GM19023 (cell line): ENCODE measurements around the gene ZMYND11.
A peak's percentile ranks its signal among the peaks of the same experiment; 100 is the strongest.
"Not testable (repeated sequence)": the region's sequence is repeated elsewhere in the genome, so short reads cannot be mapped to it uniquely, and the experiment has no call there.

Experiments used
- ATAC-seq: cut with Tn5 transposase; IDR thresholded peaks from one replicate; pipeline ENCODE4 v1.9.1; 2021; ENCODE audit warnings: mild to moderate bottlenecking, moderate library complexity; ENCODE audit not compliant: unreplicated experiment

Gene ZMYND11

DNA sequence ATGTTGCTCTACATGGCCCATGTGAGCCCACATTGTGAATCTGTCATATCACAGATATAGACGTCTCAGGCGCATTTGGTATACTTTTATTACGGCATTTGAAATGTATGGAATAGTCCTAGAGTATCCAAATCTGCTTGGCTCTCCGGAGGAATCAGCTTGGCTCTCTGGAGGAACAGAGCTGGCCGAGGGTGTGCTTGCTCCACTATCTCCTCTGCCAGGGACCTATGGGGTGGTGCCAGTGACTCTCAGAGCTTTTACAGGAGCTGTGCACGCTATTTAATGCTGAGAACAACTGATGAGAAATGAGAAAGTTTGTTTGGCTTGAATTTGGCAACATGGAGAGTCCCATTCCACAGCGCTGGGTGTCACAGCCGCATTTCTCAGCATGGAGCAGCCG, 144.0 kb downstream of the ZMYND11 start:
- ATAC-seq, result no peak

DNA sequence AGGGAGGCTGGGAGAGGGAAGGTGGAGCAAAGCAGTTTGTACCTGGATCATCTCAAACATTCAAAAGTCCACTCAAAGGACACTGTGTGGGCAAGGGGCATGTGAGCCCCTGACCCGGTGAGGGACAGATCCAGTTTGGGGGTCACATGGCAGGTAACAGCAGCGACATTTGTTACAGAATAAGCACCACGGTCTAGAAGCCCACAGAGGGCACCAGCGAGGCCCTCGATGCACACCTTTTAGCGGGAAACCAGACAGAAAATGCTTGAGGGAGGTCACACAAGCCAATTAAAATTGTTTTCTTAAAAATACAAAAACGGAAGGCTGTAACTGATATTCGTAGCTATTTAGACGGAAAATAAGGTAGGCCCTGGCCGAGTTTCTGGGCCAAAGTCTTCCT, 144.4 kb downstream of the ZMYND11 start:
- ATAC-seq, result no peak

DNA sequence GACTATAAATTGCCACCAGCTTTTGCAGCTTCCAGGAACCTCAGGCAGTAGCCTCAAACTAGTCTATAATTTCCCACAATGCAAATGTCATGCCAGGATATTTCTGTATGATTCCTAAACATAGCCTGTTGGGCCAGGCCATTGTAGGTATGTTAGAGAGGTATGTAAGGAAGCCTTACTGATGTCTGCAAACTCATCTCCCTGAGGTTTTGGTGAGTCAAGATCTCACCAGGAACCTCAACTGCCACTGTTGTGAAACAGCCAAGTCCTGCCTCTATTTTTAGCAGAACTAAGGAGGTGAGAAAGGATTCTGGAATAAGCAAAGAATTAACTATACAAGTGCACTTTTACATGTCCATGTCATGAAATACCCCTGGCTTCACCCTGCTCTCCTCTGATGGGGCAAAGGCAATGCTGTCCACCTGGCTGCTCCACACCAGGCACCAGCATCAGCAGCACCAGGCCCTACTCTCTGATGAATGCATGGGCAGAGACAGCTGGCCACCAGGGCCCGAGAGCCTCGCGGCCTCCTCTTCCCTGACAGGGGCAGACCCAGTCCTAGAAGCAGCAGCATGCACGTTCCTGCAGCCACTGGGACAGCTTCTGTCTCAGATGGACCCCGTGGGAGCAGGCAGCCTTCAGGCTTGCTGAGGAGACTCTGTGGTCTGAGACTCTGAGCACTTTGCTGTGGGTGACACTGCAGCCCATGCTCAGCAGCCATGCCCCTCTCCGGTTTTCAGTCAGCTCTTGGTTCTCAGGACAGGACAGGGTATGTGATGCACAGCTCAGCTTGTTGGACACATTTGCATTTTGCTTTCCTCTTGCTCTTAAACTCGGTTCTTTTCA, 147.3 kb downstream of the ZMYND11 start:
- ATAC-seq, result no peak

DNA sequence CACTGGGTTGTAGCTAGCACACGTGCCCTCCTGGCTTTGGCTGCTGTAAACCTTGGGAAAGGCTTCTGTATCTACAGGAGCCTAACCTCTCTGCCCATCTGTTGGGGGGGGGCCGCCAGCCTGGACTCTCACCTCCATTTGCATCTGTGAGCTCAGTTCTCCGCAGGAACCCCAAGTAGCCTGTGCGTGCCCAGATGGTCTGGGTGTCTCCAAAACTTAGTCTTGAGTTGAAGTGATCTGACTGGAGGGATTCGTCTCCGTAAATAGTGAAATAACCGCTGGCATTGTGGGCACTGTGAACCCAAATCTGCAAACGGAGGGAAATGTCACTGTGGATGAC, 147.9 kb downstream of the ZMYND11 start:
- ATAC-seq, result no peak

DNA sequence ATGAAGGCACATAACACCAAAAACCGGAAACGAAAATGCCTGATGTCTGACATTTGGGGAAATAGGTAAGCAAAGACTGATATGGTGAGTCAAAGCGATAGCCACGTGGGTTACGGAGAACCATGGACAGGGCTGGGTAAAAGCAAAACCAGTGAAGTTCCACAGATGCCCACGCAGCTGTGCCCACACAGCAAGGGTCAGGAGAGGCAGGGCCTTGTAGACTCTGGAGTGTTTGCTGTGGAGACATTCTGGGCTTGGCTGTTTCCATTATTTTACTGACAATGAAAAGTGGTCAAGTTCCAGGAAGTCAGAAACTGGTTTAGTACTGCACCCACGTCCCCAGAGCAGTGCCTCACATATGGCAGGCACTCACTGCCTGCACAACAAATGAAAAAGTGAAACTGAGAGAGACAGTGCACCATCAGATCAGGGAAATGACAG, 148.7 kb downstream of the ZMYND11 start:
- peak; percentile 63 for ATAC-seq

DNA sequence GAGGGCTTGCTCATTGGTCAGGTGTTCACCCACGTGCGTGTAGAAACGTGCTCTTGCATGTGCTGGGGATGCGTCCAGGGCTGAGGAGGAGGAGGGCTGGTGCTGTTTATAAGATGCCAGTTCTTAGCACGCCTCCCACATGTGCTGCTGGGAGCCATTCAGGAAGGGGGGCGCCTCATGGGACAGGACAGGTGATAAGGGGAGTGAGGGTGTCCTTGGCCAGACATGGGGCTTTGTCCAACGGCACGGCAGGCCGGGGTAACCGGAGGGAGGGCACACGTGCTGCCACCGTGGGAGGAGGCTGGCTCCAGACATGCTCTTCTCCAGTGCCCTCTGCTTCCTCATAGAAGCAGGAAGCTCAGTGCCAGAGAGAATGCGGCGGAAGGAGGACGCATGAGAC, 150.0 kb downstream of the ZMYND11 start:
- ATAC-seq, result no peak

DNA sequence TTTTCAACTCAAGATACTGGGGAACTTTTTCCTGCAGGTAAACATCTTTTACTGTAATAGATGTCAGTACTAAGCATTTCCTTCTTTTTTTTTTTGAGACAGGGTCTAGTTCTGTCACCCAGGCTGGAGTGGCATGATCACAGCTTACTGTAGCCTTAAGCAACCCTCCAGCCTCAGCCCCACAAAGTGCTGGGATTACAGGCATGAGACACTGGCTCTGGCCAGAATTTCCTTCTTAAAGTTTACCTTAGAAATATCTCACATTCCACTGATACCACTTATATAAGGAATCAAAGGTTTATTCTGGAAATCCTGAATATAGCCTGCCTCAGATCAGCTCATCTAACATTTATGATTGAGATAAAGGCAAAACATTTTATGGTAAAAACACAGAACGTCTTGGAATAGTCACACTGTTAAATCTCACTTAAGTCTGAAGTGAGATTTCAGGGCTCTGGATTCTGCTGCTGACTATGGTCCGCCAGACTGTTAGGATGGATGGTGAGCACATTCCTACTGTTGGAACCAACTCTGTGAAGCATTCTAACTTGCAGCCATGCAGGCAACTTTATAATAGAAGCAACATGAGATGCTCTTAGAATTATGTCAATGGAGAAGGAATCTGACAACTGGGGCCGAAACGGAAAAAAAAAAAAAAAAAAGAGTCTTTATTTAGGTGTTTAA, 151.9 kb downstream of the ZMYND11 start:
- no peak for ATAC-seq

DNA sequence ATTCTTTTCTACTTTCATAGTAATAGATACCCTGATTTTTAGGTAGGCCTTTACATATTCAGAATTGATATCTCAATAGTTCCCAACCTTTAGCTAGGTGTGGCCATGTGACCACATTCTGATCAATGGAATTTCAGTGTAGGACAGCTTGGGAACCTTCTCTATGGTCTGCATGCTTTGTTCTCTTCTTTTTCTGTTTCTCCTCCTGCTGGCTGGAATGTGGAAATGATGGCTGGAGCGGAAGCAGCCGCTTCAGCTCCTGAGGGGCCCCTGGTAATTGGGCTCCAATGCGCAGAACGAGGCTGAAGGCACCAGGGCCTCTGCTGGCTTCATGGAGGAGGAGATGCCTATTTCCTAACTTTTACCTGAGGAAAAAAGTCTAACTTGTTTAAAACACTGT, 152.6 kb downstream of the ZMYND11 start:
- ATAC-seq, result no peak

DNA sequence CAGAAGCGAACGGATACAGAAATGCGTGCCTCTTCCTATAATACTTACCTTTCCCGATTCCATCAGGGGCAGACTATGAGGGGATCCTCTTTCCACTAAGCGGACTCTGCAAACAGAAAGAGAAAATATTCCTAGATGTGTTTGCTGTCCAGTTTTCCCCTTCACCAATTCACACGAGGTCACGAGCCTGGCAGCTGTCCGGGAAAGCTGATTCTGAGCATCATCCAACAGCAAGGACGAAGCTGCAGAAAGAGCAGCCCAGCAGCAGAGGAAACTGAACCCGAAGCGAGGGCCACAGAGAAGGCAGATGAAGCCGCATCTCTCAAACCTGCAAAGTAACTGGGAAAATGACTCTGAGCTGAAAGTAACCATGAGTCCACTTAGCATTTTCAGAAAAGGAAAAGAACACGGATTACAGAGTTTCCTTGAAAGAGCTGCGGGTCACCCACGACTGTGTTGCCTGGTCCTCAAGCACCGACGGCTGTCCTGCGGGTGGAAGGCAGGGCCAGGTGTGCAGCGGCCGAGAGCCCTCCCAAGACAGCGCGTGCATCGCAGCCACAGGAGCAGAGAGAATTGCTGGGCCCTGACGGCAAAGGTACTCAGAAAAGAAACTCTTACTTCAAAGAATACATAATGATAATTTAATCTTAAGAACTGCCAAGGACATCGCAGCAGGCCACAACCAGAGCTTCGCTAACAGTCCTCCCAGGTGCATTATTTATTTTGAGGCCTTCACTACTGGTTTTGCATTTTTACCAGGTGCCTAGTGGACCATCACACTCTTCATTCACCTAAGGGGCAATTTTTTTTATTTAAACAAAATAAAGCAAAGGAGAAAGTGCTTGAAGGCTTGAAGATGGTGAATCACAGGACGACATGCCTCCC, 153.3 kb downstream of the ZMYND11 start:
- ATAC-seq, result no peak

DNA sequence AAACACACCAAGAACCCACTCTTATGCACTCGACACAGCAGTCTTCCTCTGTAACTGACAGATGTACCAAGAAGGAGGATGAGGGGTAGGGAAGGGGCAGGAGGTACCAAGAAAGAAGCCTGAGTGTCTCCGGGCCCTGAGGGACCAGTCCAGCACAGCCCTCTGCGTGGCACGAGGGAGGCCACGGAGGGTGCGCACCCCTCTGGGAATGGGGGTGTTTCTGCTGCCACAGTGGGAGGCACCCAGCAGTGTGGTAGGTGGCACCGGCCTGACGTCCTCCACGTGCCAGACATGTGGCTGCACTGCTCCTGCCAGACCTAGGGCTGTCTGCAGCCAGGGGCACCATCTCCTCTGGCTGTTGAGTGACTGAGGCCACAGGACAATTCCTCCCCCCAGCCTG, 154.3 kb downstream of the ZMYND11 start:
- no peak for ATAC-seq

DNA sequence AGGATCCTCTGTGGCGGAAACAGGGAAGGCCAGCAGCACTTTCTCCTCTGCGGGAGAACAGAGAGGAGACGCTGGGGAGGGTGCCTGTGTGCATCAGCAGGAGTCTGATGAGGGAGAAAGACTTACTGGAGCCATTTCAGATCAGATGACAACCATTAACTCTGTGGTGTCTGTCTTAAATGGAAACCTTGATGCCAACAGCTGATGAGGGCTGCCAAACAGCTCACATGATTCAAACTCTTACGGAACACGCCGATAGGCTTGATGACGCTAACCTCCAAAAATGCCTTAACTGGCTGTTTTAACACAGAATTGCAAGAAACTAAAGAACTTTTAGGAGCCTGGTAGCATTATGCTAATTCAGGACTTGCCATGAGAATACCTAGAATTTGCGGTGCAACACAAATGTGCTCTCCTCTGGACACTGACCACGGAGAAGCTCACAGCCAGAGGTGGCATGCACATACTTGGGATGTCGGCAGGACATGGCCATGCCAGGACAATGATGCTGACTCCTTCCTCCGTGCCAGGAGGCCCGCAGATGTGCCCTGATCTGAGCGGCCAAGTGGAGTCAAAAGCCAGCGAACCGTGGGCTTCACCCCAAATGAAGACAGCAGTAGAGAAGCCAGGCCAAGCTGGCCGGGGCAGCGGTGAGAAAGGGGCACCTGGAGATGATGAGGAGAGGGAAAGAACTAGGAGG, 154.9 kb downstream of the ZMYND11 start:
- ATAC-seq, result no peak

DNA sequence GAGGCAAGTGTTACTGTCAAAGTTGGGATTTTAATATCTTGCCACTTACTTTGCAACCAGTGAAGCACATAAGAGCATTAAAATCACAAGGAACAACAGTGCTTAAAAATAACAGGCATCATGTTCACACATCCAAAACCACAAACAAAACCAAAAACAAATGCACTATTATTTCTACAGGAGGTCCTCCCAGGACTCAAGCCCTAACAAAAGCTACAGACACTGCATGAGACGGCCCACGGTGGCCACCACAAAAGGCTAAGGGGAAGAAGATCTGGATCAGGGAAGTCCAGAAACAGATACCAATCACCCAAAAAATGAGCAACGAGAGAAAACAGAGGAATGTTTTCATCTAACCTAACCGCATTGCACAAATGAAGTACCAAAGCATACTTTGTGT, 158.4 kb downstream of the ZMYND11 start:
- no peak for ATAC-seq

DNA sequence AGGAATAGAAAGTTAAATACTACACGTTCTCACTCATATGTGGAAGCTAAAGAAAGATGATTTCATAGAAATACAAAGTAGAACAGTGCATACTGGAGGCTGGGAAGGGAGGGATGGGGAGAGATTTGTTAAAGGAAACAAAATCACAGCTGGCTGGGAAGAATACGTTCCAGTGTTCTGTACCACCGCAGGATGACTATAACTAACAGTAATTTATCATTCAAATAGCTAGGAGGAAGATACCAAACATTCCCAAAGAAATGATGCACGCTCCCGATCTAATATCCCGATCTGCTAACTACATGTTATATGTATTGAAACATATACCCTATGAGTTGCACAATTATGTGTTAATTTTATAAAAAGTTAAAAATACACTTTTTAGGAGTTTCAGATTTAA, 162.3 kb downstream of the ZMYND11 start:
- ATAC-seq, result no peak

DNA sequence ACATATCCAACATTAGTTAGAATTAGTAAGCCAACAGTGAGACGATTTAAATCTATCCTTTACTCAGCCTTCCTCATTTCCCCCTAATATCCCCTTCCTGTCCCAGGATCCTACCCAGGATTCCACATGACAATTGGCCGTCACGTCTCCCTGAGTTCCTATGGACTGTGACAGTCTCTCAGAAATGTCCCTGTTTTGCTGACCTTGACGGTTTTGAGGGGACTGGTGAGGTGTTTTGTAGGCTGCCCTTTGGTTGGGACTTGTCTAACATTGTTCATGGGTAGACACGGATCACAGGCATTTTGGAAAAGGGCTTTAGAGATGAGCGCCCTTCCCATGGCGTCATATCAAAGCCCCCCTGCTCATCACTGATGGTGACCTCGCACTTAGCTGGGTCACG, 162.8 kb downstream of the ZMYND11 start:
- ATAC-seq, result no peak

DNA sequence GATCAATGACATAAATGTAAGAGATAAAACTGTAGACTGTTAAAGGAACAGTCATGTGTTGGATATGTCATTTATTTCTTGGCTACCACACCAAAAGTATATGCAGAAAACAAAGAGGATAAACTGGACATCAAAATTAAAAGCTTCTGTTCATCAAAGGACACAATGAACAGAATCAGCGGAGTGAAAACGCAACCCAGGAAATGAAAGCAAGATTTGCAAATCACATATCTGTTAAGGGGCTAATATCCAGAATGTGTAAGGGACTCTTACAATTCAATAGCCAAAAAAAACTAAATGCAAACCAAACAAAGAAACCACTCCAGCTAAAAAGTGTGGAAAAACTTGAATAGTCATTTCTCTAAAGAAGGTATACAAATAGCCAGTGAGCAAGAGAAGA, 164.3 kb downstream of the ZMYND11 start:
- no peak for ATAC-seq

DNA sequence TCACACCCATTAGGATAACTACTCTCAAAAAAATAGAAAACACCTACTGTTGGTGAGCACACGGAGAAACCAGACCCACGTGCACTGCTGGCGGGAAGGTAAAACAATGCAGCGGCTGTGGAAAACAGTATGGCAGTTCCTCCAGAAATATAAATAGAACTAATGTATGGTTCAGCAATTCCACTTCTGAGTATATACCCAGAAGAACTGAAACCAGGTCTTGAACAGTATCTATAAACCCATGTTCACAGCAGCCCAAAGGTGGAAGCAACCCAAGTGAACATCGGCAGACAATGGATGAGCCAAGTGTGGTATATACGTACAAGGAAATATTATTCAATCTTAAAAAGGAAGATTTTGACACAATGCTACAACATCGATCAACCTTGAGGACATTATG, 164.7 kb downstream of the ZMYND11 start:
- no peak for ATAC-seq

DNA sequence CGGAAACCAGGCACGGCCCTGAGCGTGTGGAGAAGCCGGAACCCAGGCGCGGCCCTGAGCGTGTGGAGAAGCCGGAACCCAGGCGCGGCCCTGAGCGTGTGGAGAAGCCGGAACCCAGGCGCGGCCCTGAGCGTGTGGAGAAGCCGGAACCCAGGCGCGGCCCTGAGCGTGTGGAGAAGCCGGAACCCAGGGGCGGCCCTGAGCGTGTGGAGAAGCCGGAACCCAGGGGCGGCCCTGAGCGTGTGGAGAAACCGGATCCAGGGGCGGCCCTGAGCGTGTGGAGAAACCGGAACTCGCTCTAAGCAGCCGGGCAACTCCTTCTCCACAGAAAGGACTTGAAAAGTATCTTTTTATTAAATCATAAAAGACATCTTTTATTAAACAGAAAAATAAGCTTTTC, 165.3 kb downstream of the ZMYND11 start:
- not testable (repeated sequence) for ATAC-seq

DNA sequence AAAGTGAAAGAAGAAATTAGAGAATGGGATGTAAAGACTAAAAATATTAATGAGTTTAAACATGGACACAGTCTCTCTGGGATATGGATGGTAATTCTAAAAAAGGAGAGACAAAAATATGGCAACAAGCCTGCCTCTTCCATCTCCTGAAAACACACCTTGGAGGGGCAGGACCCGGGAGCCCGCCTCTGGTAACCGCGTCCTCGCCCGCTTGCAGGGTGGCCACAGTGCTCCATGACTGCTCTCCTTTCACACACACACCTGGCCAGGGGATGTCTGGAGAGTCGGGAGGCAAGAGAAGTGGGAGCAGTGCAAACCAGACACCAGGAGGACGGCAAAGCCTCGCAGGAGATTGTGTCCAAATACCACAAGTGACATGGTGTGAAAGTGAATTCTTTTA, 166.3 kb downstream of the ZMYND11 start:
- ATAC-seq, result no peak
